HT1080 (cell line): ENCODE results near the gene HDAC4. TPM values are rescaled to one million over a fixed set of nuclear protein-coding genes. Genes with fewer than 3 reads are reported as not detected.

Experiments used
- DNase-seq: peaks from one replicate; pipeline ENCODE4 v3.0.0-alpha.2; 2015; ENCODE audit warnings: low read depth
- total RNA-seq: library from RNA; depleted of rRNA; stranded (reverse); fragments of >200 nt; shearing (Covaris generic); gene quantifications from 2 replicates; pipeline ENCODE4 v1.2.3, GENCODE V29; 2014

HDAC4 gene
- total RNA-seq, 1 experiment from 2014 or later = 2.8 TPM

GRCh38 chr2:239162141-239162821, 238.5 kb downstream of the HDAC4 start:
- no peak for DNase-seq

GRCh38 chr2:239161711-239162140, 239.1 kb downstream of the HDAC4 start:
- DNase-seq = no peak

- peak; percentile 10 for DNase-seq
These were observed 240.3 kb downstream of the HDAC4 start for GRCh38 chr2:239160226-239161143.

- DNase-seq = no peak
These were observed 241.3 kb downstream of the HDAC4 start for GRCh38 chr2:239159476-239159911.

GRCh38 chr2:239158641-239159475, 242.0 kb downstream of the HDAC4 start:
- no peak for DNase-seq

- no peak for DNase-seq
These were observed 243.0 kb downstream of the HDAC4 start for GRCh38 chr2:239157771-239158170.

- DNase-seq = no peak
These were observed 243.6 kb downstream of the HDAC4 start for GRCh38 chr2:239157269-239157668.

GRCh38 chr2:239156516-239157265, 244.1 kb downstream of the HDAC4 start:
- no peak for DNase-seq

GRCh38 chr2:239155806-239156480, 244.9 kb downstream of the HDAC4 start:
- DNase-seq = no peak

- DNase-seq = no peak
These were observed 245.6 kb downstream of the HDAC4 start for GRCh38 chr2:239154971-239155805.

- DNase-seq = no peak
These were observed 246.8 kb downstream of the HDAC4 start for GRCh38 chr2:239153806-239154591.

GRCh38 chr2:239152916-239153305, 247.9 kb downstream of the HDAC4 start:
- no peak for DNase-seq

GRCh38 chr2:239152239-239152915, 248.4 kb downstream of the HDAC4 start:
- no peak for DNase-seq

- DNase-seq = no peak
These were observed 249.4 kb downstream of the HDAC4 start for GRCh38 chr2:239151201-239152131.

GRCh38 chr2:239150125-239151011, 250.5 kb downstream of the HDAC4 start:
- DNase-seq = no peak

- no peak for DNase-seq
These were observed 251.3 kb downstream of the HDAC4 start for GRCh38 chr2:239149501-239149900.
